Muscle layer of duodenum (tissue), 2 donors: ENCODE results near the gene TAF15.

Source experiments
- H3K27ac ChIP-seq: one replicate; pipeline ENCODE4 v1.7.0; 2013; ENCODE audit warnings: mild to moderate bottlenecking, low read length
- H3K27me3 ChIP-seq: one replicate; pipeline ENCODE4 v1.7.0; 2013; ENCODE audit warnings: low read depth, mild to moderate bottlenecking, control low read depth, low read length
- H3K36me3 ChIP-seq, 2 donors: one replicate each; pipeline ENCODE4 v1.7.0; 2013; ENCODE audit warnings: low read length in 2 of 2, control low read depth in 1 of 2, mild to moderate bottlenecking in 1 of 2; ENCODE audit not compliant: insufficient read depth in 2 of 2, control insufficient read depth in 1 of 2
- H3K4me1 ChIP-seq, 2 donors: one replicate each; pipeline ENCODE4 v1.7.0; 2013; ENCODE audit warnings: low read length in 2 of 2, mild to moderate bottlenecking in 2 of 2, control low read depth in 1 of 2, moderate library complexity in 1 of 2; ENCODE audit not compliant: insufficient read depth in 2 of 2, control insufficient read depth in 1 of 2
- H3K4me3 ChIP-seq, 2 donors: one replicate each; pipeline ENCODE4 v1.7.0; 2013; ENCODE audit warnings: low read length in 2 of 2, low read depth in 1 of 2, mild to moderate bottlenecking in 1 of 2
- H3K9me3 ChIP-seq, 2 donors: one replicate each; pipeline ENCODE4 v1.7.0; 2013; ENCODE audit warnings: low read length in 2 of 2, control low read depth in 1 of 2, mild to moderate bottlenecking in 1 of 2; ENCODE audit not compliant: control insufficient read depth in 1 of 2
- donor health status: healthy.

TAF15 gene

GRCh38 chr17:35801583-35802224 lies 7.6 kb upstream of the TAF15 start:
- peaks cover 3% of the 10 kb centered on the region for H3K27me3 ChIP-seq
- H3K4me1 ChIP-seq, result peaks cover 3 to 37% of the 10 kb centered on the region in 2 donors
- H3K9me3 ChIP-seq, result no peaks in the 10 kb centered on the region
- H3K36me3 ChIP-seq, result no peaks in the 10 kb centered on the region
- no peak overlapping the region for H3K27ac ChIP-seq
- H3K4me3 ChIP-seq, result no peak overlapping the region

DNA sequence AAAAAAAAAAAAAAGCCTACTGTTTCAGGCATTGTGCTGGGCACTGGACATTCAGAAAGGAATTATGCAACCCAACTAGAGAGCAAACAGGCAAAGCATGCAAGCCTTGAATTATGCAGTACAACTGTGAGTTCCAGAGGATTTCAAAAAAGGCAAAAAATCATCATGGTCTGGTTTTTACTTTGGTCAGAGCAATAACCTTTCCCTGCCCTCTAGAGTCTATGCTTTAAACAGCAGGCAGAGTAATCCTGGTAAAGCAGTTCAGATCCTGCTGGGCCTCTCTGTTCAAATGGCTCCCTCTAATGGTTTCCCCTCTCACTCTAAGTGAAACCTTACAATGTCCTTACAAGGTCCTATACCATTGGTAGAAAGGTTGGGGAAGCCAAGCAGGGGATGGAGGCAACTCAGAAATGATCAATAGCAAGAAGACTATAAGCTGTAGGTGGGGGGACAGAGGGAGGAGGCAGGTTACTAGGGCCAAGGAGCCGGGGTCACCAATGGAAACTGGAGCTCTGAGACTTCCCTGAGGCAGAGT lies 4.6 kb upstream of the TAF15 start:
- no peaks in the 10 kb centered on the region for H3K9me3 ChIP-seq
- no peaks in the 10 kb centered on the region for H3K27me3 ChIP-seq
- H3K4me1 ChIP-seq, result peaks cover 3 to 38% of the 10 kb centered on the region in 2 donors
- no peak overlapping the region for H3K4me3 ChIP-seq
- no peaks in the 10 kb centered on the region for H3K36me3 ChIP-seq
- H3K27ac ChIP-seq, result no peak overlapping the region

DNA sequence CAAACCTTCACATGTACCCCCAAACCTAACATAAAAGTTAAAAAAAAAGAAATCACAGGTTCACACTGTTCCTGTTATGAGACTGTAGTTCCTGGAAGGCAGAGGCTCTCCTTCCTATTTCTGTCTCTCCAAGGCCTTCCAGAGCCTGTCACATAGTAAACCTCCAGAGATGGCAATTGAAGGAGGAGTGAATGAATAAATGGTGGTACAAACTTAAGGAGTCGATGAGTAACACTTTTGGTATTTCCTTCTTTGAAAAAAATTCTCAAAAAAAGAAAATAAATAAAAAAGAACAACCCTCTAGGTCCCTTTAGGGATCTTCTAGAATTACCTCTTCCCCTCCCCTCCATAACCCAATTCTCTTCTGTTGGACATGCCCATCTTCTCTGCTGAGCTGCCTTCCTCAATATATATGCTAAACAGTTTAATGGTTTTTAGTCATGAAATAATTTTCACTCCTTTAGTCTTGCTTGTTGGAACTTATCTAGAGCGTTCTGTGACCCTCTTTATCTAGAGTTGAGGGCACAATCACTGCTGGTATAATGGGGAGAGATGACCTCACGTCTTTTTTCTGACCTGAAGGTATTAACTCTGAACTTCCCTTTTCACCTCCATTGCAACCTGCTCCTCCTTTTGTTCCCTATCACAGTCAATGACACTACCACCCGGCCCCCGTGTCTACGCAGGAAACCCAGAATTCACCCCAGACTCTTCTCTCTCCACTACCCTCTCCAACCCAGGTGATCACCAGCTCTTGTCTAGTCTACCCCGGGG lies 1.7 kb upstream of the TAF15 start:
- H3K27me3 ChIP-seq, result no peaks in the 10 kb centered on the region
- H3K27ac ChIP-seq, result no peak overlapping the region
- H3K4me3 ChIP-seq, result no peak overlapping the region
- H3K9me3 ChIP-seq, result no peaks in the 10 kb centered on the region
- peaks cover 11 to 38% of the 10 kb centered on the region in 2 donors for H3K4me1 ChIP-seq
- no peaks in the 10 kb centered on the region for H3K36me3 ChIP-seq

- no peaks in the 10 kb centered on the region for H3K36me3 ChIP-seq
- peaks cover 11 to 41% of the 10 kb centered on the region in 2 donors for H3K4me1 ChIP-seq
- peak overlapping the region; percentile 93 for H3K27ac ChIP-seq
- H3K9me3 ChIP-seq, result no peaks in the 10 kb centered on the region
- H3K4me3 ChIP-seq, result peak overlapping the region; percentile 87 to 98
- H3K27me3 ChIP-seq, result no peaks in the 10 kb centered on the region
Observed at GRCh38 chr17:35808240-35808961, 883 bp upstream of the TAF15 start.

- H3K27me3 ChIP-seq, result no peaks in the 10 kb centered on the region
- H3K9me3 ChIP-seq, result no peaks in the 10 kb centered on the region
- peak overlapping the region; percentile 93 for H3K27ac ChIP-seq
- no peaks in the 10 kb centered on the region for H3K36me3 ChIP-seq
- H3K4me1 ChIP-seq, result peaks cover 12 to 36% of the 10 kb centered on the region in 2 donors
- peak overlapping the region; percentile 87 to 98 for H3K4me3 ChIP-seq
Observed at GRCh38 chr17:35809855-35810461, 674 bp downstream of the TAF15 start.

DNA sequence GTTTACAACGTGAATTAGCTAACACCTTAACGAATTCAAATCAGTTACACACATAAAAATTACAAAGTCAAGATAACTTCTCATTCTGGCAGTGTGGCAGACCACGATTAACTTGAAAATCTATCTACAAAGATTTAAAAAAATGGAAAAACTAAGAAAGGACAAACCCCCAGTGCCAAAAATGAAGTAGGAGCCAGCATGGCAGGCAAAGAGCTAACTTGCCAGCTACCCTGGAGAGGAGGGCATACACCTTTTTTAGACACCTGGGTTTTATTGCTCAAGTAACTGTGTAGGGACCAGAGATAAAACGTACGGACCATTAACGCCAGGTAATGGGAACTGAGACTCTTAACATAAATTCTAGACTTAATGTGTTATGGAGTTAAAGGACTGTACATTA lies 2.5 kb downstream of the TAF15 start:
- peaks cover 15 to 49% of the 10 kb centered on the region in 2 donors for H3K4me1 ChIP-seq

DNA sequence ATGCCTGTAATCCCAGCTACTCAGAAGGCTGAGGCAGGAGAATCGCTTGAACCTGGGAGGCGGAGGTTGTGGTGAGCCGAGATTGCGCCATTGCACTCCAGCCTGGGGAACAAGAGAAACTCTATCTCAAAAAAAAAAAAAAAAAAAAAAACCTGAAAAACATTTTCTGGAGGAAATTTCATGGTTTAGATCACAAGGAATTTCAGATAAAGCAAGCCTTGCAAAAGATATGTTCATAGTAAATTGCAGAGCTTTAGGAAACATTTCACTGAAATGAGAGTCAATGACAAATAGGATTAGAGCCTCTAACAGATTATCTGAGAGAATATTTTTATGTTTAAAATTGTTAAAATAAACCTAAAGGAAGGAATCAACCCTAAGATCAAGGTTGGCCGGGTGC lies 3.2 kb downstream of the TAF15 start:
- no peaks in the 10 kb centered on the region for H3K27me3 ChIP-seq
- no peak overlapping the region for H3K27ac ChIP-seq
- H3K4me3 ChIP-seq, result no peak overlapping the region
- peaks cover 15 to 56% of the 10 kb centered on the region in 2 donors for H3K4me1 ChIP-seq
- H3K36me3 ChIP-seq, result peaks cover under 1 to 2% of the 10 kb centered on the region in 2 donors
- H3K9me3 ChIP-seq, result no peaks in the 10 kb centered on the region

More for the DNA sequence above, 2.5 kb downstream of the TAF15 start:
- H3K27ac ChIP-seq, result no peak overlapping the region
- no peaks in the 10 kb centered on the region for H3K9me3 ChIP-seq
- no peaks in the 10 kb centered on the region for H3K27me3 ChIP-seq
- H3K4me3 ChIP-seq, result no peak overlapping the region
- no peaks in the 10 kb centered on the region for H3K36me3 ChIP-seq

- Histone ChIP-seq H3K36me3 (peaks cover 25 to 26% of the 10 kb centered on the region in 2 donors), H3K27me3 (no peaks in the 10 kb centered on the region), H3K4me3 (no peak overlapping the region), H3K4me1 (peaks cover 4 to 31% of the 10 kb centered on the region in 2 donors), H3K9me3 (no peaks in the 10 kb centered on the region), H3K27ac (no peak overlapping the region)
Observed at GRCh38 chr17:35816723-35817122, 7.4 kb downstream of the TAF15 start.

DNA sequence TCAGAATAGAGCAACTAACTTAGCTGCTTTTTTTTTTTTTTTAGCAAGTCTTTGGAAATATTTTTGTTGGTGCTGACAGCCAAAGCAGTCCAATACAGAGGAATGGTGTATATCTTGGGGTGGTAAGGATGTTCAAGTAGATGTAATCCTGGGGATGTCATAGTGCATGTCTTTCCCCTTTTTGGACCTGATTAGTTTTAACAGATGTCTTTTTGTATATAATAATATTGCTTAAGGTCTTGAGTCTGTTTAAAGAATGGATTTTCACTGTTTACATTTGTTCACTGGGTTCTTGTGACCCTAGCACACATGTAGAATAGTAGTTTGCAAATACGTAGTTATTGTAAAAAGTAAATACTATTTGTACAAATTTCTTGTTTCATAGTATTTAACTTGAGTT lies 7.9 kb downstream of the TAF15 start:
- H3K4me3 ChIP-seq, result no peak overlapping the region
- H3K4me1 ChIP-seq, result peaks cover 4 to 26% of the 10 kb centered on the region in 2 donors
- H3K27me3 ChIP-seq, result no peaks in the 10 kb centered on the region
- H3K27ac ChIP-seq, result no peak overlapping the region
- peaks cover 26 to 28% of the 10 kb centered on the region in 2 donors for H3K36me3 ChIP-seq
- H3K9me3 ChIP-seq, result no peaks in the 10 kb centered on the region

- Histone ChIP-seq H3K4me3 (no peak overlapping the region), H3K27ac (no peak overlapping the region), H3K27me3 (no peaks in the 10 kb centered on the region), H3K36me3 (peaks cover 44 to 49% of the 10 kb centered on the region in 2 donors), H3K4me1 (peaks cover 4 to 21% of the 10 kb centered on the region in 2 donors), H3K9me3 (no peaks in the 10 kb centered on the region)
Observed at GRCh38 chr17:35819455-35819854, 10.2 kb downstream of the TAF15 start.

GRCh38 chr17:35821308-35821707 lies 12.0 kb downstream of the TAF15 start:
- Histone ChIP-seq H3K36me3 (peaks cover 54 to 61% of the 10 kb centered on the region in 2 donors), H3K4me3 (no peak overlapping the region), H3K27ac (no peak overlapping the region), H3K4me1 (peaks cover 0 to 11% of the 10 kb centered on the region in 2 donors), H3K27me3 (no peaks in the 10 kb centered on the region), H3K9me3 (no peaks in the 10 kb centered on the region)
